Effector CD4-positive, alpha-beta T cell (primary cell): Measurements from ENCODE around the gene PIGN.
A peak's percentile ranks its signal among the peaks of the same experiment; 100 is the strongest.
"Not testable (repeated sequence)": the region's sequence is repeated elsewhere in the genome, so short reads cannot be mapped to it uniquely, and the experiment has no call there.

Experiments used
- DNase-seq: peaks from one replicate; pipeline ENCODE4 v3.0.0-alpha.2; 2020

PIGN gene

DNA sequence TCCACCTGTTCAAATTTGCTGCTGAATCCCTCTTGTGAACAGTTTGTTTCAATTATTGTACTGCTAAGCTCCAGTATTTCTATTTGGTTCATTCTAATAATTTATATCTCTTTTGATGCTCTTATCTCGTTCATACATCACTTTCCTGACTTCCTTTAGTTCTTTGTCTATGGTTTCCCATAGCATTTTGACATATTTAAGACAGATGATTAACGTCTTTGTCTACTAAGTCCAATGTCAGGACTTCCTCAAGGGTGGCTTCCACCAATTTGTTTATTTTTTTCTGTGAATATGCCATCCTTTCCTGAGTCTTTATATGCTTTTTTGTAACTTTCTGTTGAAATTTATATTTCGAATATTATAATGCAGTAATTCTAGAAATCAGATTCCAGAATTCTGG is 9.6 kb downstream of the PIGN start:
- no peak for DNase-seq

- DNase-seq: no peak
Observed at GRCh38 chr18:62175521-62175920, 11.3 kb downstream of the PIGN start.

- no peak for DNase-seq
Observed at GRCh38 chr18:62172298-62172697, 14.6 kb downstream of the PIGN start.

GRCh38 chr18:62170857-62171256 is 16.0 kb downstream of the PIGN start:
- DNase-seq: no peak

GRCh38 chr18:62166524-62166923 is 20.3 kb downstream of the PIGN start:
- DNase-seq: not testable (repeated sequence)

- DNase-seq: no peak
Observed at GRCh38 chr18:62165583-62165982, 21.3 kb downstream of the PIGN start.

- DNase-seq: no peak
Observed at GRCh38 chr18:62164855-62165487, 21.9 kb downstream of the PIGN start.

DNA sequence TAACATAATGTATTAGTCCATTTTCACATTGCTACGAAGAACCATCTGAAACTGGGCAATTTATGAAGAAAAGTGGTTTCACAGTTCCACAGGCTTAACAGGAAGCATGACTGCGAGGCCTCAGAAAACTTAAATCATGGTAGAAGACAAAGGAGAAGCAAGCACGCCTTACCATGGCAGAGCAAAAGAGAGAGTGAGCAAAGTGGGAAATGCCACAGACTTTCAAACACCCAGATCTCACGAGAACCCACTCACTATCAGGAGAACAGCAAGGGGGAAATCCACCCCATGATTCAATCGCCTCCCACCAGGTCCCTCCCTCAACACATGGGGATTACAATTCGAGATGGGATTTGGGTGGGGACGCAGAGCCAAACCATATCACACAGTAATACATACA is 22.5 kb downstream of the PIGN start:
- no peak for DNase-seq

DNA sequence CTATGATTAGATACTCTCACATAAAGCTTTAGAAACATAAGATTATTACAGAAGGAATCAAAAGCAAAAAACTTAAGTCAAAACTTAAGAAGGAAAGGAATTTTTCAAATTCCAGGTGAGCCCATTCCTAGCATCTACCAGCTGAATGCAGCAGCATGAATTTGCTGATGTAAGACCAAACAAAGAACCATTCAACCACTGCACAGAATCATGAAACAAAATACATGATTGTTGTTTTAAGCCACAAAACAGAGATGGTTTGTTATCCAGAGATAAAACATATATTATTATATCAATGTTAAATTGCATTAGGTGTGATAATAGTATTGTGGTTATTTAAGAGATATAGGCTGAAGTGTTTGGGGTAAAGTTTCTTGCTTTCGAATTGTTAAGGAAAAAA is 29.0 kb downstream of the PIGN start:
- no peak for DNase-seq

DNA sequence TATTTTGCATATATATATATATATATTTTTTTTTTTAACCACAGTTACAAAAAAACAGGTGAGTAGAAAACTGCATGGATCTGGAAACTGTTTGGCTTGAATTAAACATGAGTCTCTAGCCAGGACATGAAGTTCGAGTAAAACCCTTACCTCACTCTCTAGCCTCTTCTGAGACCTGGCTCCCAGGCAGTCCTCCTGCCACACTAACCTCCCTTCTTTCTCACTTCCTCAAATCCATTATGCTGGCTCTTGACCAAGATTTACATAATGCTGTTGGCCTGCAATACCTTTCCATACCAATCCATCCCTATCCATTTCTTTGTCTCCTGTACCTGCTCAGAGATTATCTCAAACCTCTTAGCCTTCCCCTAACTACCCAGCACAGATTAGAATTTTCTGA is 34.0 kb downstream of the PIGN start:
- DNase-seq: no peak

- no peak for DNase-seq
Observed at GRCh38 chr18:62151068-62151771, 35.6 kb downstream of the PIGN start.

DNA sequence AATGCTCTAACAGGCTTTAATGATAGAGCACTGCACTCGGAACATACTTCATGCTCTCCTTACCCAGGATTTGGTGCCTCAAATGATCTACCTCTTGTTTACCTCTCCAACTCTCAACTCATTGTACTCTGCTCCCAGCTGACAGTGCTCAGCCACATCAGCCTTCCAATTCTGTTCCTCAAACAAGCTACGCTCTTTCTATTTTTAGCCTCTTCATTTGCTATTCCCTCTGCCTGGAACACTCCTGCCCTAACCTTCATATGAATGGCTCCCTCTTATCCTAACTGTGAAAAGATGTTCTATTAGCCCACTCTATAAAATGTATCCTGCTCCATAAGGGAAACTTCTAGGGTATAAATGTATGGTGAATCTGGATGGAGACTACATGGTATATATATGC is 42.5 kb downstream of the PIGN start:
- DNase-seq: no peak

GRCh38 chr18:62140259-62140658 is 46.6 kb downstream of the PIGN start:
- no peak for DNase-seq

DNA sequence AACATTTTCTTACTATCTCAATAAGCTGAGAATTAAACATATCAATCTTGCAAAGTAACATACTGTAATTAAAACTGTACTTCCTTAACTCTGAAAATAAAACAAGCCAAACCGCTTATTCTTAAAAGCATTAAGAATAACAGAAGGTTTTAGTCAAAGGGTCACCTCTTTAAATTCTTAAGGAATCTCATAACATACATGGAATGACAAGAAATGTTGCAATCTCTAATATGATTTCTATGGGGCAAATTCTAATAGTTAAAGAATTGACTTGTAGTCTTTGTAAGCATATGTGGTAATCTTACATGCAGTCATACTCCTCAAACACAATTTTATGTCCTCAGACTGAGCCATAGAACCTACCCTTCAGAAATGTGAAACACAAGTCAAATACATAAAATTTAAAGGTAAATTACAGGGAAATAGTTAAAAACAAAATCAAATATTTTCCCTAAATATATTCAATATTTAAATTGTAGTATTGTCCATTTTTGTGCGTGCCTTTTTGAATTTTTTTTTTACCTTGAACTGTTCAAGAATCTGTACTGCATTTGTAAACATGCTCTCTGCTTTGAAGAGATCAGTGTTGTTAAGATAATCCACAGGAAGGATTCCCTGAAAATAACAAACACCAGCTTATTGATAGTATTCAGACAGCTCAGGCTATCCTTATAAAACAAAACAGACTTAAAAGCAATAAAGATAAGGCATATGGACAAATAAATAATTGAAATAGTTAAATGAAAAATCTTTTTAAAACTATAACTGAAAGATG is 48.2 kb downstream of the PIGN start:
- DNase-seq: no peak

DNA sequence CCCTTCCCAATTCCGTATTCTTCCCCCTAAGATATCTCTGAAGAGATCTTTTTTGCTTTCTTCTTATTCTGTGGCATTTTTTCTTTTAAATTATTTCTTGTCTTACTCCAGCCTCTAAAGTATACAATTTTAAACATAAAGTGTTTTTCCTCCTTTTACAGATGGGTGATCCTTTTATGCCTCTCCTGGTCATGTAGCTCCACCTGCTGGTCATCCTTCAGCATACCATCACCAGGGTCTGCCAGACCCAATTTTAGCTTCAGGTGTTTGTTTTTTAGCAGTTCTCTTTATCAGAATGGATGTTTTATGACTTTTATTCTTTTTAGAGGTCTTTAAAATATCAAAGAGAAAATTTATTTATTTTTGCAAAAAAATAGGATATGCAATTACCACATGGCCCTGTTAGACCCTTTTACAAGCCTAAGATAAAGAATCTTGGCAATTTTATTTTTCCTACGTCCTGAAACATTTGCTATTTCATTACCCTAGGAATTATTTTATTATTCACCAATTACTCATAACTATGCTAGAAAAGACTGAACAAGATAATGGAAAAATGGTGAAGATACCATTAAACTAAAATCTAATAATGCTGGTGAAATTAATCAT is 55.5 kb downstream of the PIGN start:
- peak; percentile 55 for DNase-seq

DNA sequence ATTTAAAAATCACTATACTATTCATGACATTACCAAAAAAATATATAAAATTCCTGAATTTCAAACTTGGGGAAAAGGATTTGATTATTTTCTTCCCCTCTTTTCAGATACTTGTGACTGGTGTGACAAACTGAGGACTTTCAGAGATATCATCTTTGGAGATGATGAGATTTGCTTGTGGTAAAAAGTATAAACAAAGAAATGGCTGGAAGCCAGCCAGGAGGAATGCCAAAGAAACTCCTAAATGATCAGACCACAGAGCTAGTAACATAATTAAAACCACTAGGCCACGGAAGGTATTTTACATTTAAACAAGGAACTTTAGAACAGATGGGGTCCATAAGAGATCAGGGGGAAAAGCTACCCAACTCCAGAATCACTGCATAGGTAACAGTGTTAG is 58.7 kb downstream of the PIGN start:
- DNase-seq: no peak

DNA sequence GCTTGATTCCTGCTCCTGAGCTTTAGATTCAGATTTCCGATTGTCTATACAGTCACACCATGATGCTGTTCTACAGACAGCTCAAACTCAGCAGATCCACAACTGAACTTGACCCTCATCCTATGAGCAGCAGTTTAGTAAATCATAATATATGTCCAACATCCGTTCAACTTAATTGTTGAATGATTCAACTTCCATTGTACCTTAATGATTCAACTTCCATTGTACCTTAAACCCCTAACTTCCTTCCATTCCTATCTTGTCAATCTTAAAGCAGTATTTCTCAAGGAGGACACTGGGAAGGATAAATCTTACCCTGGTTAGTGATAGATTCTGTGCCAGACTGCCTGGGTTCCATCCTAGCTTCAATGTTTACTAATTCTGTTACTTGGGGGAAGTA is 60.1 kb downstream of the PIGN start:
- no peak for DNase-seq

DNA sequence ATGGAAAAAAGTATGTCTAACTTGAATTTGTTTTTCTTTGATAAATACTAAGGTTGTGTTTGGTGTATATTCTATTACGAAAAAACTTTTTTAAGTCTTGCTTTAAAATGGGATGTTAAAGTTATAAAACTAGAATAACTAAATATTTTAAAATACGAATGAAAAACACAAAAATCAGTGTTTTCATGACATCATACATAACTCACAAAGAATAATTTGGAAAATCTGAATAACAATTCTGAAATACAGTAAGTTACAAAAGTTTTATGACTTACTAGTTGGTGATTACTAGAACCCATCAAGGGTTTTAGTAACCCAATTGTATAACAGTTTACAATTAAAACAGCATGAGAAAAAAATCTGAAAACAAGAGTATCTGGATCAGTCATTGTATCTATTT is 61.2 kb downstream of the PIGN start:
- no peak for DNase-seq

- DNase-seq: no peak
Observed at GRCh38 chr18:62122330-62122729, 64.5 kb downstream of the PIGN start.

GRCh38 chr18:62119884-62120283 is 67.0 kb downstream of the PIGN start:
- no peak for DNase-seq

GRCh38 chr18:62118328-62118727 is 68.5 kb downstream of the PIGN start:
- DNase-seq: no peak

DNA sequence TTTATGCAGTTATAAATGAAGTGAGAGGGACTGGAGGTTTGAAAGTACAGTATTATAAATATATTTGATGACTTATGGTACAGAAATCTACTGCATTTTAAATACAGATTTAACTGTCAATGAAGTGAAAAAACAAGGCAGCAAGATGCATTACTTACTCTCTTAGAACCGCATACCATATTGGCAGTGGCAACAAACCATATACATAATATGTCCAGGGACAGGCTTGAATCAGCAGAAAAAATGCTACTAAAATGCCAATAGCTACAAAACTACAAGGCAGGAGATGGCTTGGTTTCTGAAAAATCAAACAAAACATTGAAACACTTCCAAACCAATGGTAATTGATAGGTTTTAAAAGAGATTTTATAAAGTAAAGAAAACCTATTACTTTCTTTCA is 77.2 kb downstream of the PIGN start:
- no peak for DNase-seq

DNA sequence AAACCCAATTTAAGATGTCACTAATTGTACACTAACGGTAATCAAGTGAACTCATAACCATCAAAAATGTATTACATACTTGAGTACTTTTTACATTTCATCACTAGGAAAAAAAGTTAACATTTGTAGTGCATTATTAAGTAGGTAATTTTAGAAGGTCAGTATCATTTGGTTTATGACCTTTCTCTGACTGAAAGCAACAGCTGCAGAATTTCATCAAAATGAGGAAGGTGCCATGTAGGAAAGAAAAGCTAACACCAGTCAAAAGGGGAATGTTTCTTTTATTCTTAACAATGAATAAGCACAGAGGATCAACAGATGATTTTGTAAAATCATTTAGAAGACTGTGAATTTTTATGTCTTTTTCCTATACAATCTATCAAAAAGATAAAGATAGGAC is 79.0 kb downstream of the PIGN start:
- no peak for DNase-seq

DNA sequence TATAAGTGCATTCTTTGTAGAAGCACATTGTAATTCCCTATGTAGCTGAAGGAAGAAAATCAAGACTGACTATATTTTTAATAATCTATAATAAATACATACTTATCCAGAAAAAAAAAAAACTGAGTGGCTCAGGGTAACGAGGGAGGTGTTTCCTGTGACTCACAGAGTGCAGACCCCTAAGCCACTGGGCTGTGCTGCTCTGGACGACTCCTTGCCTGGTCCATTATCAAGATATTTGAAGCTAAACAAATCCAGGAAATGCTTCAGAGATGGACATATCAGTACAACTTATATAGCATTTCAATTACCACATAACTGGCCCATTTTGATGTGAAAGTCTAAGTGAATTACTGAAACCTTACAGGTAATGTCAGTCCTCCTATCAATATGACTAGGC is 80.6 kb downstream of the PIGN start:
- DNase-seq: no peak
